KOPT-K1 (cell line): ENCODE measurements around the gene MMP25.
"Not testable (repeated sequence)": the region's sequence is repeated elsewhere in the genome, so short reads cannot be mapped to it uniquely, and the experiment has no call there.

Experiments used
- H3K27ac ChIP-seq: fragments of 200-600 bp; sonication (generic); 2 replicates; pipeline ENCODE4 v1.5.1; 2016; ENCODE audit warnings: antibody characterized with exemption, mild to moderate bottlenecking, low read depth, low read length; ENCODE audit not compliant: poor library complexity, severe bottlenecking
- H3K36me3 ChIP-seq: fragments of 200-600 bp; sonication (generic); 2 replicates; pipeline ENCODE4 v1.5.1; 2017; ENCODE audit warnings: antibody characterized with exemption, mild to moderate bottlenecking, low read length, moderate library complexity; ENCODE audit not compliant: insufficient read depth
- H3K9me3 ChIP-seq: fragments of 200-600 bp; sonication (generic); 2 replicates; pipeline ENCODE4 v1.5.1; 2017; ENCODE audit warnings: antibody characterized with exemption, low read length, mild to moderate bottlenecking; ENCODE audit not compliant: insufficient read depth, poor library complexity, severe bottlenecking

The MMP25 gene

DNA sequence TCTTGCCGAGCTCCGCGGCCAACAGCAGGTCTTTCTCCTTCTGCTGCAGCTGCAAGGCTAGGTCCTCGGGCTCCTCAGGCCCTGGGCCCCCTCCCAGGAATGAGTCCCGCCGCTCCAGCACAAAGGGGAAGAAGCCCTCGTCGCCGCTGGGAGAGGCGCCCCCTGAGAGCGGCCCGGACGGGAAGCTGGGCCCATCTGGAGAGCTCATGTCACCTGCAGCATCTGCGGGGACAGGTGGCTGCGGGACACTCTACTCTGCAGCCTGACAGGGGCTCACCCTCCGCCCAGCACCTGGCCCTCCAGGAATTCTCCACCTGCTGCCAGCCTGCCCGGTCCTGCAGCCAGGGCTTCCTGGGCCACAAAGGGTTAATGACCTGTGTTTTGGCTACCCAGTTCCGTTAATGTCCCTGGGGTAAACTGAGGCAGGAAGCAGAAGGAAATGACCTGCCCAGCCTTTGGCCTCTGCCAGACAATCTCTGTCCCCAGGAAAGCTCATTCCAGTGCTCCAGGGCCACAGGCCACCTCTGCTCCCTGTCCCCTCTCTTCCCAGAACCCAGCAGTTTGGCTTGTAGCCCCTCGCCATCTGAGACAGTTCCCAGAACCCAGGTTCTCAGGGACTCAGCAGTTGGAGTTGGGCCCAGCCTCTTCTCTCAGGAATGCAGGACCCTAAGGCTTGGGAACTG is 10.9 kb upstream of the MMP25 start:
- H3K36me3 ChIP-seq, result no peaks in the 10 kb centered on the region
- H3K9me3 ChIP-seq, result no peaks in the 10 kb centered on the region
- H3K27ac ChIP-seq, result no peak overlapping the region

DNA sequence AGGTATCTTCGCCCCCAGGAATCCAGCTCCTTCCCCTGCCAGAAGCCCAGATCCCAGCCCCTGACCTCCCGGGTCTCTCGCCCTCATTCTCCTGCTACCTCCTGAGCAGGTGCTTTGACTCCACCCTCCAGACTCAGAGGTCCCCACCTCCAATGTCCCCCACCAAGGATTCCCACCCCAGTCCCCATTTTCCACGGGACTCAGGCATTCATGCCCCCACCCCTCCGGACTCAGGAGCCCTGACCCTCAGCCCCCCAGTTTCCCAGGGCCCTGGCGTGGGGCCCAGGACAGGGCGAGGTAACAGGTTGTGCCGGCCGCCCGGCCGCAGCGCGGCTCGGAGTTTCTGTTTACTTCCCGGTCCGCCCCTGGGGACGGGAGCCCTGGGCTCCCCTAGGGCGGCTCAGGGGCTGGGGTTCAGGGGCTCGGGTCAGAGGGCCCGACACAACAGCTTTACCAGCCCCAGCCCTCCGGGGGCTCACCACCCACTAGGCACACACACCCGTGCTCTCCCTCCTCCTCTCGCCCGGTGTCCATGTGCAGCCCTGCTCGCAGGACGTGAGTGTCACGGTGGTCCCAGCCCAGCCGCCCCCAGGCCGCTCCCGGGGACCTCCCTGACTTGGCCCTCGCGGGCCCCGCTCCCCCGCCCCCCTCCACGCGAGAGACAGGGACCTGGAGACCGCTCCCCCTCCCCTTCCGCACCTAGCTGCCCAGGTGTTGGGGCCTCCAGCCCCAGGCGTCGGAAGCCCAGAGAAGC is 10.2 kb upstream of the MMP25 start:
- Histone ChIP-seq H3K36me3 (no peaks in the 10 kb centered on the region), H3K27ac (no peak overlapping the region)

DNA sequence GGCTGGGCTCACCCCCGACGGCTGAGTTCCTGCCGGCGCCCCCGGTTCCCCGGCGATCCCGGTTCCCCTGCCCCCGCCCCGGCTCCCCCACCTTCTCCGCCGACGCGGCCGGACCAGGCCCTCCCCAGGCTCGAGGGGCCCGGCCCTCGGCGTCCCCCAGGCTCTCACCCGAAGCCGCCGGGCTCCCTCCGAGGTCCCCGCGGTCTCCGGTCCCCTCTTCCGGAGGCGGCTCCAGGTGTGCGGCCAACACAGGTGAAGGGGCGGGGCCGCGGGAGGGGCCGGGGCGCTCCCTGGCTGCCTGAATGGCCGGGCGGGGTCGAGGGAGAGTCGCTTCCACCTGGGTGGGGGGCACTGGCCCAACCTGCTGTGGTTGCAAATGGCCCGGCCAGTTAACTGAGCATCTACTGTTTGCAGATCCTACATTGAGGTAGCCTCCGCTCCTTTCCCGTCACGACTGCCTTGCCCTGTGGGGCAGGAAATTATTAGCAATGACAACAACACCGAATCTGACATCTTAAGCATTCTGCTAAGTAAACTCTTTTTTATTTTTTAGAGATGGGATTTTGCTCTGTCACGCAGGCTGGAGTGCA is 9.5 kb upstream of the MMP25 start, which contains the start of gene BICDL2:
Gene BICDL2 (minus strand): TSS at position 219 of the 590 bp plus-strand sequence. CDS start 1,448 bp downstream, outside the sequence.
- Histone ChIP-seq H3K27ac (no peak within 1 kb of the TSS), H3K36me3 (no peaks in the 10 kb centered on the region)

More for the DNA sequence above, 10.2 kb upstream of the MMP25 start:
- H3K9me3 ChIP-seq, result no peaks in the 10 kb centered on the region

DNA sequence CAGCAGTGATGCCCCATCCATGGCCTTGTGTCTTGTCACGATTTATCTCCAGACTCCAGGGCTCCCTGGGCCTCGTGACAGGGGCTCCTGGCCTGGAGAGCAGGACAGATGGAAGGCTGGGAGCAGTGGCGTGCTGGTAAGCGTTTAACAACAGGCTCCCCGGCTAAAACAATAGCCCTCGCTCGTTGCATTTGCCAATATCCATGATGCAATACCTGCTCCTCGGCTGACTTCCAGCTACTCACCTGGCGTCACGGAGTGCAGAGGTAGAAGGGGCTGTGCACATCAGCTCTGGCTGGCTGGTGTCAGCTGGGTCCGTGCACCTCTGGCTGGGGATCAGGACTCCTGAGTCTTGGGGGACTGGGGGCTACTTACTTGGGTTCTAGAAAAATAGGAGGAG is 8.1 kb upstream of the MMP25 start:
- Histone ChIP-seq H3K9me3 (no peaks in the 10 kb centered on the region), H3K27ac (no peak overlapping the region), H3K36me3 (no peaks in the 10 kb centered on the region)

More for the DNA sequence above, 9.5 kb upstream of the MMP25 start, which contains the start of gene BICDL2:
- H3K9me3 ChIP-seq, result no peaks in the 10 kb centered on the region

DNA sequence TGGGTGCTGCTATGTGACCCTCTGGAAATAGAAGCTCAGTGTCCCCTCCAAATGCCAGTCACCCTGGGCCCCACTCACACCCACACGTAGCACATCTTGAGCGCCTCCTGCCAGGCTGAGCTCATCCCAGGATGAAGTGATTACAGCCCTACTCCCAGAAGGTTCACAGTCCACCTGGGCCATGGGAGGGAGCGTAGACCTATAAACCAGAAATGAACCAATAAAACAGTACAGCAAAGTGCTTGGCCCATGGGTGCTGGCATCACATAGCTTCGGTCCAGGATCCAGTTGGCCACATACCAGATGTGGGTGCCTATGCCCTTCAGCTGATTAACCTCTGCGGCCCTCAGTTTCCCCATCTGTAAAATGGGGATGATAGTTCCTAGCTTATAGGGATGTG is 7.5 kb upstream of the MMP25 start:
- no peaks in the 10 kb centered on the region for H3K9me3 ChIP-seq
- no peak overlapping the region for H3K27ac ChIP-seq
- no peaks in the 10 kb centered on the region for H3K36me3 ChIP-seq

- H3K36me3 ChIP-seq, result no peaks in the 10 kb centered on the region
- no peak overlapping the region for H3K27ac ChIP-seq
- no peaks in the 10 kb centered on the region for H3K9me3 ChIP-seq
These were observed 4.0 kb upstream of the MMP25 start for GRCh38 chr16:3042376-3042775.

- Histone ChIP-seq H3K36me3 (no peaks in the 10 kb centered on the region), H3K27ac (no peak overlapping the region), H3K9me3 (no peaks in the 10 kb centered on the region)
These were observed 1.7 kb upstream of the MMP25 start for GRCh38 chr16:3044708-3045107.

DNA sequence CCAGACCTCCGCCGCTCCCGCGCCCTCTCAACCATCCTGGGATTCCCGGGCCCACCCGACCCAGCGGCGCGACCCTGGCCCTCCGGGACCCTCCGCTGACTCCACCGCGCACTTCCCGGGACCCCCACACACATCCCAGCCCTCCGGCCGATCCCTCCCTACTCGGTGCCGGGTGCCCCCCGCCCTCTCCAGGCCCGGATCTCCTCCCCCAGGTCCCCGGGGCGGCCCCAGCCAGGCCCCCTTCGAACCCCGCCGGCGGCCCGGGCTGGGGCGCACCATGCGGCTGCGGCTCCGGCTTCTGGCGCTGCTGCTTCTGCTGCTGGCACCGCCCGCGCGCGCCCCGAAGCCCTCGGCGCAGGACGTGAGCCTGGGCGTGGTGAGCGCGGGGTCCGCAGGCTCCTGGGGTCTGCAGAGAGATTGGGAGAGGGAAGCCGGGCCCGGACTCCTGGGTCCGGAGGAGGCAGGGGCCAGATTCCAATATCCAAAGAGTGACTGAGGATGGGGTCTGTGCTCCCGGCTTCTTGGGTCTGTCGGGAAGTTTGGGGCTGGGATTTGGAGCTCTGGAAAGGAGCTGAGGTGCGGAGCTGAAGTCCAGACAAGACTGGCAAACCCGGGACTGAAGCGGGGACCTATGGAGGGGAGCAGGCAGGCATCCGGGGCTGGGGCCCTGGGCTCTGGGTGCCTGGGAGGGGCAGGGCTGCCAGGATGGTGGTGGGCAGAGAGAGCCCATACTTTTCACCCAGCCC is 453 bp downstream of the MMP25 start:
- no peaks in the 10 kb centered on the region for H3K9me3 ChIP-seq
- H3K27ac ChIP-seq, result no peak overlapping the region
- H3K36me3 ChIP-seq, result no peaks in the 10 kb centered on the region

- Histone ChIP-seq H3K36me3 (no peaks in the 10 kb centered on the region), H3K9me3 (no peaks in the 10 kb centered on the region), H3K27ac (no peak overlapping the region)
These were observed 993 bp downstream of the MMP25 start for GRCh38 chr16:3047387-3047720.

GRCh38 chr16:3049921-3050481 is 3.6 kb downstream of the MMP25 start:
- Histone ChIP-seq H3K36me3 (peaks cover 8% of the 10 kb centered on the region; the same call in 1 of the 2 replicates), H3K9me3 (no peaks in the 10 kb centered on the region), H3K27ac (no peak overlapping the region)

DNA sequence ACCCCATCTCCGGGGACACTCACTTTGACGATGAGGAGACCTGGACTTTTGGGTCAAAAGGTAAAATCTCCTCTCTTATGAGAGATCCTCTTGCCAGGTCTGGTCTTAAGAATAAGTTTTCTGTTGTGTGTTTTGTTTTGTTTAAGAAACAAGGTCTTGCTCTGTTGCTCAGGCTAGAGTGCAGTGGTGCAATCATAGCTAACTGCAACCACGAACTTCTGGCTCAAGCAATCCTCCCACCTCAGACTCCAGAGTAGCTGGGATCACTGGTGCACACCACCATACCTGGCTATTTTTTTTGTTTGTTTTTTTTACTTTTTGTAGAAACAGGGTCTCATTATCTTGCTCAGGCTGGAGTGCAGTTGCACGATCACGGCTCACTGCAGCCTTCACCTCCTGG is 4.1 kb downstream of the MMP25 start:
- Histone ChIP-seq H3K36me3 (peaks cover 8% of the 10 kb centered on the region; the same call in 1 of the 2 replicates), H3K27ac (no peak overlapping the region), H3K9me3 (no peaks in the 10 kb centered on the region)

- Histone ChIP-seq H3K27ac (no peak overlapping the region), H3K9me3 (no peaks in the 10 kb centered on the region), H3K36me3 (peaks cover 8% of the 10 kb centered on the region; the same call in 1 of the 2 replicates)
These were observed 4.6 kb downstream of the MMP25 start for GRCh38 chr16:3051009-3051408.

GRCh38 chr16:3051494-3051893 is 5.1 kb downstream of the MMP25 start:
- Histone ChIP-seq H3K9me3 (no peaks in the 10 kb centered on the region), H3K27ac (no peak overlapping the region), H3K36me3 (peaks cover 8% of the 10 kb centered on the region; the same call in 1 of the 2 replicates)

- H3K27ac ChIP-seq, result peak overlapping the region; percentile 68
- not testable (repeated sequence) for H3K36me3 ChIP-seq, H3K9me3 ChIP-seq
These were observed 6.4 kb downstream of the MMP25 start for GRCh38 chr16:3052571-3053329.
